Neural cell (in vitro differentiated cells): Measurements from ENCODE around the gene TUBB3. TPM values are rescaled to one million over a fixed set of nuclear protein-coding genes. Genes with fewer than 3 reads are reported as not detected.
A peak's percentile ranks its signal among the peaks of the same experiment; 100 is the strongest.

Experiments
- H2AFZ ChIP-seq: fragments of 200-600, 300-800 bp; sonication (generic), shearing (Covaris generic); 2 replicates; pipeline ENCODE4 v1.6.0; 2014; ENCODE audit warnings: low read depth, mild to moderate bottlenecking, antibody characterized with exemption, low read length, moderate library complexity
- H3F3A ChIP-seq: fragments of 200-600 bp; shearing (Covaris generic); 2 replicates; pipeline ENCODE4 v1.6.1; 2016; ENCODE audit warnings: mild to moderate bottlenecking, moderate library complexity, mixed read lengths, antibody characterized with exemption, low read length; ENCODE audit not compliant: insufficient read depth, poor library complexity, severe bottlenecking
- H3K27ac ChIP-seq: fragments of 200-600, 300-800 bp; sonication (generic), shearing (Covaris generic); 2 replicates; pipeline ENCODE4 v1.5.1; 2014; ENCODE audit warnings: mild to moderate bottlenecking, low read length, moderate library complexity
- H3K27me3 ChIP-seq: fragments of 300-800, 200-600 bp; sonication (generic), shearing (Covaris generic); 2 replicates; pipeline ENCODE4 v1.6.0; 2014; ENCODE audit warnings: mild to moderate bottlenecking, low read depth, low read length, moderate library complexity; ENCODE audit not compliant: insufficient read depth
- H3K36me3 ChIP-seq: fragments of 300-800, 200-600 bp; sonication (generic), shearing (Covaris generic); 2 replicates; pipeline ENCODE4 v1.5.1; 2014; ENCODE audit warnings: mild to moderate bottlenecking, antibody characterized with exemption, low read length, moderate library complexity; ENCODE audit not compliant: insufficient read depth
- H3K4me2 ChIP-seq: fragments of 300-800, 200-600 bp; sonication (generic), shearing (Covaris generic); 2 replicates; pipeline ENCODE4 v1.6.0; 2014; ENCODE audit warnings: mild to moderate bottlenecking, low read length
- H3K4me3 ChIP-seq: fragments of 300-800, 200-600 bp; sonication (generic), shearing (Covaris generic); 2 replicates; pipeline ENCODE4 v1.5.1; 2014; ENCODE audit warnings: mild to moderate bottlenecking, low read length, moderate library complexity
- H3K79me2 ChIP-seq: fragments of 200-600 bp; shearing (Covaris generic); replicated peaks from 2 replicates; pipeline ENCODE4 v1.6.0; 2014; ENCODE audit warnings: mild to moderate bottlenecking, low read length, moderate library complexity; ENCODE audit not compliant: insufficient read depth
- H3K9ac ChIP-seq: fragments of 300-800, 200-600 bp; sonication (generic), shearing (Covaris generic); 2 replicates; pipeline ENCODE4 v1.6.1; 2016; ENCODE audit warnings: mild to moderate bottlenecking, low read length, mixed read lengths
- H3K9me2 ChIP-seq: fragments of 200-600 bp; shearing (Covaris generic); 2 replicates; pipeline ENCODE4 v1.6.1; 2016; ENCODE audit warnings: mild to moderate bottlenecking, low read length, mixed read lengths; ENCODE audit not compliant: insufficient read depth
- H3K9me3 ChIP-seq: fragments of 200-600, 300-800 bp; sonication (generic), shearing (Covaris generic); 2 replicates; pipeline ENCODE4 v1.6.1; 2016; ENCODE audit warnings: mild to moderate bottlenecking, mixed run types, low read length, moderate library complexity, mixed read lengths
- H4K20me1 ChIP-seq: fragments of 200-600 bp; shearing (Covaris generic); 2 replicates; pipeline ENCODE4 v1.6.1; 2016; ENCODE audit warnings: mild to moderate bottlenecking, mixed run types; ENCODE audit not compliant: insufficient read depth
- EP300 ChIP-seq: fragments of 450-650 bp; conservative IDR thresholded peaks from 2 replicates; pipeline ENCODE4 v1.6.1; 2014; ENCODE audit warnings: antibody characterized with exemption, mild to moderate bottlenecking, moderate library complexity; ENCODE audit not compliant: poor library complexity, severe bottlenecking
- EZH2 ChIP-seq: fragments of 200-600, 300-800 bp; shearing (Covaris generic), sonication (generic); IDR thresholded peaks from 2 replicates; pipeline ENCODE4 v1.6.1; 2014; ENCODE audit warnings: antibody characterized with exemption, low read length, borderline replicate concordance, mild to moderate bottlenecking; ENCODE audit not compliant: insufficient read depth, poor library complexity, severe bottlenecking
- MXI1 ChIP-seq: fragments of 450-650 bp; conservative IDR thresholded peaks from 2 replicates; pipeline ENCODE4 v1.6.1; 2014; ENCODE audit warnings: antibody characterized with exemption, mild to moderate bottlenecking; ENCODE audit not compliant: poor library complexity, severe bottlenecking
- POLR2AphosphoS5 ChIP-seq: IDR thresholded peaks from 2 replicates; pipeline ENCODE4 v1.6.1; 2012
- RAD21 ChIP-seq: fragments of 450-650 bp; conservative IDR thresholded peaks from 2 replicates; pipeline ENCODE4 v1.6.1; 2014; ENCODE audit warnings: antibody characterized with exemption, mild to moderate bottlenecking, moderate library complexity
- SMC3 ChIP-seq: fragments of 450-650 bp; conservative IDR thresholded peaks from 2 replicates; pipeline ENCODE4 v1.6.1; 2014; ENCODE audit warnings: antibody characterized with exemption, mild to moderate bottlenecking, moderate library complexity; ENCODE audit not compliant: poor library complexity
- TAF1 ChIP-seq: IDR thresholded peaks from 2 replicates; pipeline ENCODE4 v1.6.1; 2012; ENCODE audit warnings: low read depth
- polyA plus RNA-seq: library from polyadenylated mRNA; depleted of rRNA; stranded (reverse); fragments of >200 nt; gene quantifications from 2 replicates; pipeline ENCODE4 v1.2.3, GENCODE V29; 2014
- TF ChIP-seq, protein P1 (sequence below): IDR thresholded peaks from 2 replicates; pipeline ENCODE4 v1.6.1; 2012; ENCODE audit warnings: borderline replicate concordance
- TF ChIP-seq, protein P2 (sequence below): fragments of 450-650 bp; IDR thresholded peaks from 2 replicates; pipeline ENCODE4 v1.5.1; 2014; ENCODE audit warnings: antibody characterized with exemption, mild to moderate bottlenecking, moderate library complexity; ENCODE audit not compliant: poor library complexity, severe bottlenecking

The TUBB3 gene
- polyA plus RNA-seq, 1 donor from 2014 or later: 2,442 TPM

DNA sequence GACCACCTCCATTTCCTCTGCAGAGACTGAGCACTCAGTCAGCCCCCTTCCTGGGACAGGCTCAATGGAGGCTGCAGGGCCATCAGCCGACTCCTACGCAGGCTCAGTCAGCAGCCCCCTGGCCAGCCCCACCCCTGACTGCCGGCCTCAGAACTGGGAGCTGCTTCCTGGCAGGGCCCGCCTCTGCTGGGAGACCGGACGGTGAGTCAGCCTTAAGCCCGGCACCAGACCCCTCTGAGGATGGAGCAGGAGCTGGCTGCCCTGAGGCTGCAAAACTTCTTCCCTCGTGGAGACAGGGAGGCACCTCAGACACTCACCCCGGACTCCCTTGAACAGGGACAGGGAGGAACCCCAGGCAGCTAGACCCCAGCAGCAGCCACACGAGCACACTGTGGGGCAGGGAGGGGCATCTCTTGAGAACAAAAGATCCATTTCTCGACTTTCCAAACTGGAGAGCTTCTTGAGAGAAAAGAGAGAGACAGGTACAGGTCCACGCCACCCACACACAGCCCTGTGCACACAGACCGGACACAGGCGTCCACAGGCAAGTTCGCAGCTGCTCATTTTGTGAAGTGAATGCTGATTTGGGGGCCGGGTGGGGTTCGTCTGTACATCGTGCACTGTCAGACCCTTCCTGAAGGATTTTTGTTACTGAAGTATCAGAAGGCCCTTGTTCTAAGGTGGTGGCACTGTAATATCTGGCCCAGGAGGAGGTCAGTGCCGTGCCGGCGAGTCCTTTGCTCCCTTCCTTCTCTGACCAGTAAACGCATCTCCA is 1.3 kb upstream of the TUBB3 start:
- Histone ChIP-seq H3K27me3 (no peaks in the 10 kb centered on the region), H3K9me2 (no peaks in the 10 kb centered on the region), H3K4me2 (peak overlapping the region; percentile 94), H3K27ac (peak overlapping the region; percentile 99), H3K9me3 (no peaks in the 10 kb centered on the region), H3K36me3 (no peaks in the 10 kb centered on the region), H3K4me3 (peak overlapping the region; percentile 93), H2AFZ (no peak overlapping the region), H3F3A (peaks cover 5% of the 10 kb centered on the region), H3K79me2 (peaks cover 67% of the 10 kb centered on the region), H3K9ac (peak overlapping the region; percentile 100), H4K20me1 (peaks cover 19% of the 10 kb centered on the region)
- TF ChIP-seq POLR2AphosphoS5 (no peak), EZH2 (no peak), MXI1 (no peak), SMC3 (no peak)
- TF ChIP-seq, protein P1, sequence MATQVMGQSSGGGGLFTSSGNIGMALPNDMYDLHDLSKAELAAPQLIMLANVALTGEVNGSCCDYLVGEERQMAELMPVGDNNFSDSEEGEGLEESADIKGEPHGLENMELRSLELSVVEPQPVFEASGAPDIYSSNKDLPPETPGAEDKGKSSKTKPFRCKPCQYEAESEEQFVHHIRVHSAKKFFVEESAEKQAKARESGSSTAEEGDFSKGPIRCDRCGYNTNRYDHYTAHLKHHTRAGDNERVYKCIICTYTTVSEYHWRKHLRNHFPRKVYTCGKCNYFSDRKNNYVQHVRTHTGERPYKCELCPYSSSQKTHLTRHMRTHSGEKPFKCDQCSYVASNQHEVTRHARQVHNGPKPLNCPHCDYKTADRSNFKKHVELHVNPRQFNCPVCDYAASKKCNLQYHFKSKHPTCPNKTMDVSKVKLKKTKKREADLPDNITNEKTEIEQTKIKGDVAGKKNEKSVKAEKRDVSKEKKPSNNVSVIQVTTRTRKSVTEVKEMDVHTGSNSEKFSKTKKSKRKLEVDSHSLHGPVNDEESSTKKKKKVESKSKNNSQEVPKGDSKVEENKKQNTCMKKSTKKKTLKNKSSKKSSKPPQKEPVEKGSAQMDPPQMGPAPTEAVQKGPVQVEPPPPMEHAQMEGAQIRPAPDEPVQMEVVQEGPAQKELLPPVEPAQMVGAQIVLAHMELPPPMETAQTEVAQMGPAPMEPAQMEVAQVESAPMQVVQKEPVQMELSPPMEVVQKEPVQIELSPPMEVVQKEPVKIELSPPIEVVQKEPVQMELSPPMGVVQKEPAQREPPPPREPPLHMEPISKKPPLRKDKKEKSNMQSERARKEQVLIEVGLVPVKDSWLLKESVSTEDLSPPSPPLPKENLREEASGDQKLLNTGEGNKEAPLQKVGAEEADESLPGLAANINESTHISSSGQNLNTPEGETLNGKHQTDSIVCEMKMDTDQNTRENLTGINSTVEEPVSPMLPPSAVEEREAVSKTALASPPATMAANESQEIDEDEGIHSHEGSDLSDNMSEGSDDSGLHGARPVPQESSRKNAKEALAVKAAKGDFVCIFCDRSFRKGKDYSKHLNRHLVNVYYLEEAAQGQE: no peak

DNA sequence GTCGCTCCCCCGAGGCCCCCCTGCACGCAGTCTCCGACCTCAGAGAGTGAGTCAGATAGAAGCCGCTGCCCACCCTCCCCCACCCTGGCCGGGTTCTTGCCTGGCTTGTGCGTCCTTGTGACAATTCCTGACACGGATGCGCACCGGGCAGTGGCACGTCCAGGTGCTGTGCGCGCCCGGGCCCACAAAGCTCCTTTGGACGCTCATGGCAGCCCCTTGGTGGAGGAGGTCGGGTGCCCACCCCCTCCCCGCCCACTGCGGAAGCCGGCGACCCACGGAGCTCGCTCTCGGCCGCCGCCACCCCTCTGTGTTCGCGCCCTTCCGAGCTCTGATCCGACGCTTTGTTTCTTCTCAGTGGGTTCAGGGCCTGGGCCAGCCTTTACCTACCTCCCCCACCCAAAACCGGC is 662 bp upstream of the TUBB3 start:
- Histone ChIP-seq H3K27me3 (no peaks in the 10 kb centered on the region), H2AFZ (no peak overlapping the region), H3K9me2 (no peaks in the 10 kb centered on the region), H3K4me3 (peak overlapping the region; percentile 93), H3F3A (peaks cover 5% of the 10 kb centered on the region), H3K9ac (peak overlapping the region; percentile 100), H3K36me3 (peaks cover 1% of the 10 kb centered on the region), H3K9me3 (no peaks in the 10 kb centered on the region), H3K4me2 (peak overlapping the region; percentile 94), H3K79me2 (peaks cover 73% of the 10 kb centered on the region), H3K27ac (peak overlapping the region; percentile 99), H4K20me1 (peaks cover 24% of the 10 kb centered on the region)
- no peak for TF ChIP-seq EZH2
- TF ChIP-seq, protein P2, sequence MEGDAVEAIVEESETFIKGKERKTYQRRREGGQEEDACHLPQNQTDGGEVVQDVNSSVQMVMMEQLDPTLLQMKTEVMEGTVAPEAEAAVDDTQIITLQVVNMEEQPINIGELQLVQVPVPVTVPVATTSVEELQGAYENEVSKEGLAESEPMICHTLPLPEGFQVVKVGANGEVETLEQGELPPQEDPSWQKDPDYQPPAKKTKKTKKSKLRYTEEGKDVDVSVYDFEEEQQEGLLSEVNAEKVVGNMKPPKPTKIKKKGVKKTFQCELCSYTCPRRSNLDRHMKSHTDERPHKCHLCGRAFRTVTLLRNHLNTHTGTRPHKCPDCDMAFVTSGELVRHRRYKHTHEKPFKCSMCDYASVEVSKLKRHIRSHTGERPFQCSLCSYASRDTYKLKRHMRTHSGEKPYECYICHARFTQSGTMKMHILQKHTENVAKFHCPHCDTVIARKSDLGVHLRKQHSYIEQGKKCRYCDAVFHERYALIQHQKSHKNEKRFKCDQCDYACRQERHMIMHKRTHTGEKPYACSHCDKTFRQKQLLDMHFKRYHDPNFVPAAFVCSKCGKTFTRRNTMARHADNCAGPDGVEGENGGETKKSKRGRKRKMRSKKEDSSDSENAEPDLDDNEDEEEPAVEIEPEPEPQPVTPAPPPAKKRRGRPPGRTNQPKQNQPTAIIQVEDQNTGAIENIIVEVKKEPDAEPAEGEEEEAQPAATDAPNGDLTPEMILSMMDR: no peak
- no peak for TF ChIP-seq SMC3
- TF ChIP-seq, protein P1: peak; percentile 85
- TF ChIP-seq TAF1: peak; percentile 81
- TF ChIP-seq RAD21: no peak
- TF ChIP-seq POLR2AphosphoS5: peak; percentile 81
- TF ChIP-seq EP300: no peak
- no peak for TF ChIP-seq MXI1
